Adrenal gland (tissue), 5 donors: Measurements from ENCODE around the gene PGP.

Source experiments
- CTCF ChIP-seq, 6 experiments: fragments of 450-650 bp in 4 of 6; fragments of 200-600 bp in 2 of 6; sonication (generic) in 1 of 6; IDR thresholded peaks; 1 replicate in 5 of 6; 2 replicates in 1 of 6; pipeline versions ENCODE4 v1.5.1 to v1.8.0; 2016 to 2021; ENCODE audit warnings: antibody characterized with exemption in 6 of 6, mild to moderate bottlenecking in 2 of 6, moderate library complexity in 1 of 6
- POLR2A ChIP-seq, 2 donors: fragments of 450-650 bp; IDR thresholded peaks; one replicate each; pipeline ENCODE4 v1.6.1; 2017; ENCODE audit warnings: antibody characterized with exemption in 2 of 2, mild to moderate bottlenecking in 2 of 2, moderate library complexity in 1 of 2
- donor health status: DM: no; HTN: no; CAD: no.

- TF ChIP-seq CTCF (IDR thresholded peaks at IDR 0.05): no peak
- no peak for TF ChIP-seq POLR2A (IDR thresholded peaks at IDR 0.05)
Measured at GRCh38 chr16:2237493-2238149, 23.0 kb upstream of the PGP start.
